Neural cell (in vitro differentiated cells): ENCODE results near the gene DPP9.

Experiments used
- TF ChIP-seq, protein P1 (sequence below): fragments of 450-650 bp; IDR thresholded peaks from 2 replicates; pipeline ENCODE4 v1.5.1; 2014; ENCODE audit warnings: antibody characterized with exemption, mild to moderate bottlenecking, moderate library complexity; ENCODE audit not compliant: poor library complexity, severe bottlenecking
- TF ChIP-seq, protein P2 (sequence below): IDR thresholded peaks from 2 replicates; pipeline ENCODE4 v1.6.1; 2012; ENCODE audit warnings: borderline replicate concordance

- TF ChIP-seq, protein P1, sequence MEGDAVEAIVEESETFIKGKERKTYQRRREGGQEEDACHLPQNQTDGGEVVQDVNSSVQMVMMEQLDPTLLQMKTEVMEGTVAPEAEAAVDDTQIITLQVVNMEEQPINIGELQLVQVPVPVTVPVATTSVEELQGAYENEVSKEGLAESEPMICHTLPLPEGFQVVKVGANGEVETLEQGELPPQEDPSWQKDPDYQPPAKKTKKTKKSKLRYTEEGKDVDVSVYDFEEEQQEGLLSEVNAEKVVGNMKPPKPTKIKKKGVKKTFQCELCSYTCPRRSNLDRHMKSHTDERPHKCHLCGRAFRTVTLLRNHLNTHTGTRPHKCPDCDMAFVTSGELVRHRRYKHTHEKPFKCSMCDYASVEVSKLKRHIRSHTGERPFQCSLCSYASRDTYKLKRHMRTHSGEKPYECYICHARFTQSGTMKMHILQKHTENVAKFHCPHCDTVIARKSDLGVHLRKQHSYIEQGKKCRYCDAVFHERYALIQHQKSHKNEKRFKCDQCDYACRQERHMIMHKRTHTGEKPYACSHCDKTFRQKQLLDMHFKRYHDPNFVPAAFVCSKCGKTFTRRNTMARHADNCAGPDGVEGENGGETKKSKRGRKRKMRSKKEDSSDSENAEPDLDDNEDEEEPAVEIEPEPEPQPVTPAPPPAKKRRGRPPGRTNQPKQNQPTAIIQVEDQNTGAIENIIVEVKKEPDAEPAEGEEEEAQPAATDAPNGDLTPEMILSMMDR: no peak
- TF ChIP-seq, protein P2, sequence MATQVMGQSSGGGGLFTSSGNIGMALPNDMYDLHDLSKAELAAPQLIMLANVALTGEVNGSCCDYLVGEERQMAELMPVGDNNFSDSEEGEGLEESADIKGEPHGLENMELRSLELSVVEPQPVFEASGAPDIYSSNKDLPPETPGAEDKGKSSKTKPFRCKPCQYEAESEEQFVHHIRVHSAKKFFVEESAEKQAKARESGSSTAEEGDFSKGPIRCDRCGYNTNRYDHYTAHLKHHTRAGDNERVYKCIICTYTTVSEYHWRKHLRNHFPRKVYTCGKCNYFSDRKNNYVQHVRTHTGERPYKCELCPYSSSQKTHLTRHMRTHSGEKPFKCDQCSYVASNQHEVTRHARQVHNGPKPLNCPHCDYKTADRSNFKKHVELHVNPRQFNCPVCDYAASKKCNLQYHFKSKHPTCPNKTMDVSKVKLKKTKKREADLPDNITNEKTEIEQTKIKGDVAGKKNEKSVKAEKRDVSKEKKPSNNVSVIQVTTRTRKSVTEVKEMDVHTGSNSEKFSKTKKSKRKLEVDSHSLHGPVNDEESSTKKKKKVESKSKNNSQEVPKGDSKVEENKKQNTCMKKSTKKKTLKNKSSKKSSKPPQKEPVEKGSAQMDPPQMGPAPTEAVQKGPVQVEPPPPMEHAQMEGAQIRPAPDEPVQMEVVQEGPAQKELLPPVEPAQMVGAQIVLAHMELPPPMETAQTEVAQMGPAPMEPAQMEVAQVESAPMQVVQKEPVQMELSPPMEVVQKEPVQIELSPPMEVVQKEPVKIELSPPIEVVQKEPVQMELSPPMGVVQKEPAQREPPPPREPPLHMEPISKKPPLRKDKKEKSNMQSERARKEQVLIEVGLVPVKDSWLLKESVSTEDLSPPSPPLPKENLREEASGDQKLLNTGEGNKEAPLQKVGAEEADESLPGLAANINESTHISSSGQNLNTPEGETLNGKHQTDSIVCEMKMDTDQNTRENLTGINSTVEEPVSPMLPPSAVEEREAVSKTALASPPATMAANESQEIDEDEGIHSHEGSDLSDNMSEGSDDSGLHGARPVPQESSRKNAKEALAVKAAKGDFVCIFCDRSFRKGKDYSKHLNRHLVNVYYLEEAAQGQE: no peak
These were observed 10.9 kb downstream of the DPP9 start for GRCh38 chr19:4712771-4713170.
